HEK293 (cell line): ENCODE data around the gene TTL.

ENCODE experiments used
- ATF2 ChIP-seq: fragments of 450-650 bp; formaldehyde crosslinking; IDR thresholded peaks from 2 replicates; pipeline ENCODE4 v1.5.1; 2016; ENCODE audit warnings: missing biosample characterization, missing genetic modification characterization, low read depth
- SALL2 ChIP-seq: fragments of 450-650 bp; formaldehyde crosslinking; IDR thresholded peaks from 2 replicates; pipeline ENCODE4 v1.5.0; 2017; ENCODE audit warnings: missing biosample characterization, mild to moderate bottlenecking, missing genetic modification characterization, borderline replicate concordance
- ZNF140 ChIP-seq: fragments of 450-650 bp; formaldehyde crosslinking; IDR thresholded peaks from 2 replicates; pipeline ENCODE4 v1.5.1; 2016; ENCODE audit warnings: missing biosample characterization, missing genetic modification characterization
- ZNF433 ChIP-seq: fragments of 450-650 bp; formaldehyde crosslinking; IDR thresholded peaks from 2 replicates; pipeline ENCODE4 v1.5.1; 2016; ENCODE audit warnings: missing biosample characterization, missing genetic modification characterization, low read depth
- ZNF510 ChIP-seq: fragments of 450-650 bp; formaldehyde crosslinking; IDR thresholded peaks from 2 replicates; pipeline ENCODE4 v1.5.1; 2018; ENCODE audit warnings: mild to moderate bottlenecking, missing genetic modification characterization, missing biosample characterization; ENCODE audit not compliant: insufficient replicate concordance
- ZNF558 ChIP-seq: fragments of 450-650 bp; formaldehyde crosslinking; IDR thresholded peaks from 2 replicates; pipeline ENCODE4 v1.5.1; 2016; ENCODE audit warnings: missing biosample characterization, missing genetic modification characterization

GRCh38 chr2:112463256-112463655 is 18.7 kb upstream of the TTL start:
- TF ChIP-seq ATF2 (tag by site-specific recombination) (no peak), ZNF140 (tag by site-specific recombination) (no peak), ZNF510 (tag by site-specific recombination) (no peak), ZNF433 (tag by site-specific recombination) (no peak), ZNF558 (tag by site-specific recombination) (peak; percentile 95), SALL2 (tag by site-specific recombination) (no peak)
